Caco-2 (cell line): ENCODE results near the gene NUP85. TPM values are rescaled to one million over a fixed set of nuclear protein-coding genes. Genes with fewer than 3 reads are reported as not detected.

ENCODE experiments used
- BruUV-seq: library from RNA; stranded (reverse); fragments of 400-500 nt; replicated peaks from 2 replicates; lab custom pipeline; 2021; lab: Mats Ljungman, UMichigan
- CTCF ChIA-PET: fragments of 300-600 bp; sonication (Branson Sonifier 250); formaldehyde crosslinking; loops from one replicate; lab custom pipeline; 2022; ENCODE audit warnings: antibody characterized with exemption; lab: Charles Lee
- POLR2A ChIA-PET: fragments of 300-600 bp; sonication (Branson Sonifier 250); formaldehyde crosslinking; loops from one replicate; lab custom pipeline; 2022; ENCODE audit warnings: antibody characterized with exemption; lab: Charles Lee
- DNase-seq, 2 experiments: peaks; one replicate each; pipeline versions ENCODE4 v3.0.0 to v3.0.0-alpha.2; 2020 to 2022
- H3K27me3 ChIP-seq: replicated peaks from 2 replicates; pipeline ENCODE4 v1.6.0; 2011; ENCODE audit warnings: low read length; ENCODE audit not compliant: control insufficient read depth, insufficient read depth
- H3K36me3 ChIP-seq: 2 replicates; pipeline ENCODE4 v1.5.1; 2011; ENCODE audit warnings: low read length; ENCODE audit not compliant: control insufficient read depth, insufficient read depth
- H3K4me1 ChIP-seq: fragments of 250-450 bp; sonication (Bioruptor Pico); 2 replicates; pipeline ENCODE4 v1.5.1; 2020; ENCODE audit warnings: mild to moderate bottlenecking
- H3K4me3 ChIP-seq: 2 replicates; pipeline ENCODE4 v1.5.1; 2011; ENCODE audit warnings: low read depth, mild to moderate bottlenecking, control low read depth, low read length
- H3K9me3 ChIP-seq: fragments of 250-450 bp; sonication (Bioruptor Pico); 2 replicates; pipeline ENCODE4 v1.5.1; 2020; ENCODE audit warnings: mild to moderate bottlenecking, moderate library complexity
- H3K27ac Mint-ChIP-seq: one replicate; pipeline ENCODE4 v1.8.0; 2022; ENCODE audit warnings: mixed read lengths; ENCODE audit not compliant: unreplicated experiment
- H3K27me3 Mint-ChIP-seq: one replicate; pipeline ENCODE4 v1.8.0; 2022; ENCODE audit warnings: mixed read lengths; ENCODE audit not compliant: insufficient read depth, unreplicated experiment
- H3K36me3 Mint-ChIP-seq: one replicate; pipeline ENCODE4 v1.8.0; 2022; ENCODE audit warnings: mild to moderate bottlenecking, mixed read lengths; ENCODE audit not compliant: insufficient read depth, unreplicated experiment
- H3K4me1 Mint-ChIP-seq: one replicate; pipeline ENCODE4 v1.8.0; 2022; ENCODE audit warnings: low read depth, mixed read lengths; ENCODE audit not compliant: unreplicated experiment
- H3K4me3 Mint-ChIP-seq: one replicate; pipeline ENCODE4 v1.8.0; 2022; ENCODE audit warnings: mild to moderate bottlenecking, moderate library complexity, mixed read lengths; ENCODE audit not compliant: unreplicated experiment
- H3K9me3 Mint-ChIP-seq: one replicate; pipeline ENCODE4 v1.8.0; 2022; ENCODE audit warnings: mixed read lengths; ENCODE audit not compliant: unreplicated experiment
- CTCF ChIP-seq, 2 experiments: fragments of 200-600 bp in 1 of 2; IDR thresholded peaks; 1 replicate in 1 of 2; 2 replicates in 1 of 2; pipeline versions ENCODE4 v1.5.1 to v1.8.0; 2011 to 2022; ENCODE audit warnings: antibody characterized with exemption in 1 of 2, control low read depth in 1 of 2, inconsistent platforms in 1 of 2, low read depth in 1 of 2, low read length in 1 of 2, mild to moderate bottlenecking in 1 of 2, moderate library complexity in 1 of 2; ENCODE audit not compliant: insufficient read depth in 1 of 2, severe bottlenecking in 1 of 2, unreplicated experiment in 1 of 2
- intact Hi-C: fragments of 100-400 bp; cut with micrococcal nuclease; formaldehyde crosslinking; loops from one replicate; pipeline ENCODE4 v1.10.0; 2022; ENCODE audit not compliant: unreplicated experiment
- total RNA-seq: library from RNA; stranded (reverse); gene quantifications from 2 replicates; pipeline ENCODE4 v1.2.3, GENCODE V29; 2022

NUP85 gene
- total RNA-seq, 1 experiment from 2014 or later: 119 TPM

- intact Hi-C loops: no loop called here
- DNase-seq: no peak
- Histone ChIP-seq H3K27me3 (no peaks in the 10 kb centered on the region), H3K36me3 (peaks cover 5% of the 10 kb centered on the region), H3K4me1 (no peaks in the 10 kb centered on the region), H3K9me3 (no peaks in the 10 kb centered on the region), H3K4me3 (no peak overlapping the region)
- POLR2A ChIA-PET: no interaction called here
- Mint-ChIP-seq H3K4me3 (no peak overlapping the region), H3K27ac (no peak overlapping the region), H3K27me3 (no peaks in the 10 kb centered on the region), H3K9me3 (no peaks in the 10 kb centered on the region), H3K4me1 (no peaks in the 10 kb centered on the region), H3K36me3 (peaks cover 80% of the 10 kb centered on the region)
- no peak for TF ChIP-seq CTCF (IDR thresholded peaks at IDR 0.05; ENCODE audit: insufficient read depth in 1 of 2, low read depth in 1 of 2, low read length in 1 of 2, severe bottlenecking in 1 of 2, unreplicated experiment in 1 of 2)
- no TSS peak for BruUV-seq
- CTCF ChIA-PET: interaction anchor here (0.6 kb wide), 1 partner anchor 12 kb away, joined by 3 read pairs; no protein-coding TSS in a partner anchor
These were observed 22.2 kb downstream of the NUP85 start for GRCh38 chr17:75227729-75228128.

- Mint-ChIP-seq H3K4me1 (no peaks in the 10 kb centered on the region), H3K27ac (no peak overlapping the region), H3K36me3 (peaks cover 79% of the 10 kb centered on the region), H3K27me3 (no peaks in the 10 kb centered on the region), H3K9me3 (no peaks in the 10 kb centered on the region), H3K4me3 (no peak overlapping the region)
- Histone ChIP-seq H3K4me1 (no peaks in the 10 kb centered on the region), H3K4me3 (no peak overlapping the region), H3K9me3 (no peaks in the 10 kb centered on the region), H3K27me3 (no peaks in the 10 kb centered on the region), H3K36me3 (peaks cover 5% of the 10 kb centered on the region)
- TSS peak; percentile 16 for BruUV-seq
- CTCF ChIA-PET: interaction anchor here (0.6 kb wide), 1 partner anchor 11 kb away, joined by 3 read pairs; no protein-coding TSS in a partner anchor
- POLR2A ChIA-PET: no interaction called here
- DNase-seq: no peak
- no peak for TF ChIP-seq CTCF (IDR thresholded peaks at IDR 0.05; ENCODE audit: insufficient read depth in 1 of 2, low read depth in 1 of 2, low read length in 1 of 2, severe bottlenecking in 1 of 2, unreplicated experiment in 1 of 2)
- intact Hi-C loops: no loop called here
These were observed 22.8 kb downstream of the NUP85 start for GRCh38 chr17:75228305-75228704.

GRCh38 chr17:75228847-75229246 lies 23.4 kb downstream of the NUP85 start:
- peaks cover 5% of the 10 kb centered on the region for H3K36me3 ChIP-seq
- no peak for DNase-seq

More at GRCh38 chr17:75228847-75229246, 23.4 kb downstream of the NUP85 start:
- ChIA-PET POLR2A (interaction anchor here (0.6 kb wide), 1 partner anchor 32 kb away, joined by 3 read pairs; the partner anchor contains the start of gene GGA3), CTCF (interaction anchor here (0.5 to 1.3 kb wide), 2 partner anchors 17 to 115 kb away, joined by 4 to 5 read pairs; no protein-coding TSS in a partner anchor)
- Mint-ChIP-seq H3K27me3 (no peaks in the 10 kb centered on the region), H3K4me3 (no peak overlapping the region), H3K9me3 (no peaks in the 10 kb centered on the region), H3K4me1 (no peaks in the 10 kb centered on the region), H3K36me3 (peaks cover 79% of the 10 kb centered on the region), H3K27ac (no peak overlapping the region)
- no peak overlapping the region for H3K4me3 ChIP-seq
- H3K4me1 ChIP-seq: no peaks in the 10 kb centered on the region
- no TSS peak for BruUV-seq
- H3K9me3 ChIP-seq: no peaks in the 10 kb centered on the region
- no peak for TF ChIP-seq CTCF (IDR thresholded peaks at IDR 0.05; ENCODE audit: insufficient read depth in 1 of 2, low read depth in 1 of 2, low read length in 1 of 2, severe bottlenecking in 1 of 2, unreplicated experiment in 1 of 2)
- H3K27me3 ChIP-seq: no peaks in the 10 kb centered on the region
- intact Hi-C loops: no loop called here
